GM19324 (cell line): Measurements from ENCODE around the gene MYBPH.

Experiments
- ATAC-seq: cut with Tn5 transposase; IDR thresholded peaks from one replicate; pipeline ENCODE4 v1.9.1; 2021; ENCODE audit warnings: mild to moderate bottlenecking, moderate library complexity; ENCODE audit not compliant: unreplicated experiment, low FRiP score

Gene MYBPH

DNA sequence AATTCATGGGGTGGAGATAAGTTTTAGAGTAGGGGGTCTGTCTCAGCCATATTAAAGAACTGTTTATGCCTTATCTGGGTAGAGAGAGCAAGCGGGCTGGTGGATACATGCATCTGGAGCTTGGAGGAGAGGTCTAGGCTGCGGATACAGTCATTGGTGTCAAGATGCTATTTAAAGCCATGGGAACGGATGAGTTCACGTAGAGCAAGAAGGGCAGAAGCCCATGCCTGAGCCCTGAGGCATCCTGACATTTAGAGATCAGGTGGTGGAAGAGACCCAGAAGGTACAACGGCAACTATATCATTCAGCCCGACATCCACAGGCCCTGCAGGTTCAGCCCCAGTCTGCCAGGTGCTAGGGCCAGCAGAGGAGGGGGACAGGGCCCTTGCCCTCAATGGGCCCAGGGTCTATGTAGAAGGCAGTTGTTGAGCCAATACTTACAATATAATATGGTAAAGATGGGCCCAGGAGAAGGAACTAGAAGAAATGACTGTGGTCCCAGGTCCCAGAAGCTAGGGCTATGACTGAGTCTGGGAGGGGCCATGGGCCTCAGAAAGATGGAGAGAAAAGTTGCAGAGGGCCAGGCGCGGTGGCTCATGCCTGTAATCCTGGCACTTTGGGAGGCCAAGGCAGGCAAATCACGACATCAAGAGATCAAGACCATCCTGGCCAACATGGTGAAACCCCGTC lies 26.0 kb upstream of the MYBPH start:
- ATAC-seq = no peak

DNA sequence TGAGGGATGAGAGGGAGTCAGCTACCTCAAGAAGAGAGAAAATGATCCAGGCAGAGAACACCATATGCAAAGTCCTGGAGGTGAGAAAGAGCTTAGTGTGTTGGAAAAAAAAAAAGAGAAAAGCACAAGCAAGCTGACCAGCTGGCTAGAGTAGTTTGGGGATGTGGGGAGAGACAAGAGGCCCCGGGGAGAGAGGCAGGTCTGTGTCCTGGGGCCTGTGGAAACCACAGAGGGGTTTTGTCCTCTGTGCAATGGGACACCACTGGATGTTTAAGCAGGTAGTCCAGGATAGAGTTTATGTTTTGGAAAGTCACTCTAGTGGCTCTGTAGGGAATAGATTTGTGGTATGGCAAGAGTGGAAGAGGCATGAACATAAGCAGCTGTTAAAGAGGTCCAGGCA lies 25.3 kb upstream of the MYBPH start:
- ATAC-seq = no peak

DNA sequence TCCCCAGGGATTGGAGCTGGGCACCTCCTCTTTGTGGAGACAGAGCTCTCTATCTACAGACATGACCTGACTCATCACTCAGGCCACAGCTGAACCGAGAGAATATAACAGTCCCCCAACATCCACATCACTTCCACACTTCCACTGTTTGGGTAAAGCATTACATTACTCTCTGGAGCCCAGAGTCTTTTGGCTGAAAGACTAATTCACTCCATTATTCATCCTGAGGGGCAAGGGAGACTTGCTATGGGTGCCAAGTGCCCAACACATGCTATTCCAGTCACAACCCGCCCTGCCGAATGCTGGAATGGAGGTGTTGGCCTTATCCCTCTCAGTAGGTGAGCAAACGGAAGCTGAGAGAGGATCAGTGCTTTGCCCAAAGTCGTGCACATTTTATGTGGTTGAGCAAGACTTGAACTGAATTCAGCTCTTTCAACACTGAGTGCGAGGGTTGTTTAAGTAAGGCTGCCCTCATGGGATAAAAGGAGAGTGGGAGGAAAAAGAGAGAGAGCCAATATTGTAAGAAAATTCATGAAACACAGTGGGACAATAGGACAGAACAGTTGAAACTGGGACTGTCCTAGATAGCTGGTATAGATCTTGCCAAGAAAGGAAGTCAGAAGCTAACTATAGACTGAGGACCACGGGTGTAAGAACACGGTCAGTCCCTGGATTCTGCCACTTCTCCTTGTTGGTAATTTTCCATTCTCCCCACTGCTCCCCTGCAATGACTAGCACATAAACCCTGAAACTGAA lies 24.4 kb upstream of the MYBPH start:
- ATAC-seq = no peak

DNA sequence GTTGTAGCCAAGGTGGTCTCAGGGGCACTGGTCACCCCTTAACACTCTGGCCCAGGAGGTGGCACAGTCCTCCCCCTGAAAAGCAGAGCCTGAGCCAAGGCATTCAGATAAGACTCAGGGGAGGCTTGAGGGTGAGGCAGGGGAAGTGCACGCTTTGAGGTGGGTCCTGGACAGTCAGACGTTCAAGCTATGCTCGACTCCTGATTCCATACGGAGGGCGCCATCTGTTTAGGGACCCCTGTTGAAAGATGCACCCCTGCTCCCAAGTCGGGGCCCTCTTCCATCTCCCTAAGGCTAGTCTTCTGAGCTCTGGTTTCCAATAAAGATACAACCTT lies 23.8 kb upstream of the MYBPH start:
- ATAC-seq = no peak

- no peak for ATAC-seq
Measured at GRCh38 chr1:203199002-203199401, 23.4 kb upstream of the MYBPH start.

GRCh38 chr1:203197625-203198024 lies 22.0 kb upstream of the MYBPH start:
- ATAC-seq = no peak

DNA sequence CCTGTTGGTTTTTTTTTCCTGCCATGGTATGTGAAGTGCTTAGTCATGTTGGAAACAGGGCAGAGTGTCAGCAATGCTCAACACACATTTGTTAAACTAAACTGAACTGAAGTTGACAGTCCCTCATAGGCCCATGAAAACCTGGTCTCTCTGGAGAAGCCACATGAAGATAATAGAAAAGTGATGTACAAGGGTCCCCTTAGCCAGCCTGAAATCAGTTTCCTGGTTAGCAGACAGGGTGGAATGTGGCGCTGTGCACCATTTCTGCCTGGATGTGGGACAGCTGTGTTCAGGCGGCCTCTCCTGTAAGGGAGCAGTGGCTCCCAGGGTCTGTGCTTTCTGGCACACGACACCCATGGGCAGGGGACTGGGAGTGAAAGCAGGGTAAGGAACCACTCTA lies 20.7 kb upstream of the MYBPH start:
- ATAC-seq = no peak

DNA sequence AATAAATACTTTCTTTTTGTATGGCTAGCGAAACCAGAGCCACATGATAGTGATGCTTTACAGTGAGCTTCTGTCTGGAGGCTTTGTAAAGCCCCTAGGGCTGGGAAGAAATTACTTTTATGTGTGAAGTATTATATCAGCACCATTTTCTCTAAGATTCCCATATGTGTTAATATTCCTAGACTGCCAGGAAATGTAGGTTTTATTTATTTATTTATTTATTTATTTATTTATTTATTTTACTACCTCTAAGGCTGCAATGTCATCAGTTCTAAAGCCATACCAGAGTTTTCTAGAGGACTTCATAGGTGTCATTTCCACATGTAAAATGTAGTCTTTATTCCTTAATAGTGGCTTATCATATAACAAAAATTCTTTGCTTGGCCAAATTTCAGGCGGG lies 15.3 kb upstream of the MYBPH start:
- ATAC-seq = no peak

DNA sequence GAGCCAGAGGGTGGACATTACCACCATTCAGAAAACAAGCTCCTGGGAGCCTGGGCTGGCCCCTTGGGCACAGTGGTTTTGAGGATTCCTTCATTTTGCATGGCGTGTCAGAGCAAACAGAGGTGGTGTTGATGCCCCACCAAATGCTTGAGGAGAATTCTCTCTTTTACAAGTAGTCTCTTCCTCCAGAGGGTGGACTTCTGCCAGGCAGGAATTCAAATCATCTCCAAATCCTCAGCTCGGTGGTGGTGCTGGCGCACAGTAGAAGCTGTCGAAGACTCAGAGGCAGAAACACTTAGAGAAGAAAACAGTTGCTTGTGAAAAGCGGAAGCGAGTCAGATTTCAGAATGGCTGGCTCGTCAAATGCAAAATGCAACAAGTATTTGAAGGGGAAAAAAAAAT lies 14.3 kb upstream of the MYBPH start:
- no peak for ATAC-seq

GRCh38 chr1:203188686-203189232 lies 13.1 kb upstream of the MYBPH start:
- no peak for ATAC-seq

GRCh38 chr1:203187689-203188264 lies 12.2 kb upstream of the MYBPH start:
- no peak for ATAC-seq

DNA sequence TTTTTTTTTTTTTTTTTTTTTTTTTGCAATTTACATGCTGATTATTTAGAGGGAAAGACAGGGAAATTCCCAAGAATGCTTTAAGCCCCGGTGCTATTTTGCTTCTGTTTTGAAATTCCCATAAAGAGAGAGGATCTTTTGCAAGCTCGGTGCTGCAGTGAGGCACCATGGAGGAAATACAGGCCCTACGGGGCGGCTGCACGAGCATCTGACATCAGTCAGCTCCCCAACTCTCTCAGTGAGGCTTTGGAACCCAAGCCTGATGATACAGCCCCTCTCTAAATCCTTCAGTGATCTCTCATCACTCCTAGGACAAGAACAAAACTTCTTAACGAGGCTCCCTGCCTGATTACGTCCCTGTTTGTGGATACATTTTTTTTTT lies 11.7 kb upstream of the MYBPH start:
- ATAC-seq = no peak

GRCh38 chr1:203186446-203187303 lies 11.0 kb upstream of the MYBPH start, which contains the start of gene CHI3L1:
TSS of gene CHI3L1 (minus strand) at chr1:203186704. CDS start at chr1:203186623, 81 bp downstream.
- ATAC-seq = no peak

GRCh38 chr1:203186091-203186445 lies 10.4 kb upstream of the MYBPH start:
- ATAC-seq = no peak

DNA sequence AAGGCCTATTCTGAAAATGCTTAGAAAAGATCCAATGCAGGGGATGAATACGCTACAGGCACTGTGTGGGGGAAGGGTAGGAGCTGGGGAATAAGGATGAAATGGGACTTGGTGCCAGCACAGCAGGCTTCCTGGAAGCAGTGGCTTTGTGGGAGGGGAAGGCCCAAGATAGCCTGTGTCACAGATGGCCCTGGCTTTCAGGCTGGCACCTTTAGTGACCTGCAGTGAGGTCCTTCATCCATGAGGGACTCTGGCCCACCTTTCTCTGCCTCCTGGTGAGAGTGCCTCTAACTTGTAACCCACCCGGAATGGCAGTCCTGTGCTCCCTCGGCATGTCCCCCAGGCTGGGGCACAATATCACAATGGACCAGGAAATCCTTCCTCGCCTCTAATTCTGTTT lies 10.0 kb upstream of the MYBPH start:
- no peak for ATAC-seq

- no peak for ATAC-seq
Measured at GRCh38 chr1:203185061-203185461, 9.4 kb upstream of the MYBPH start.

- no peak for ATAC-seq
Measured at GRCh38 chr1:203184467-203184866, 8.8 kb upstream of the MYBPH start.

DNA sequence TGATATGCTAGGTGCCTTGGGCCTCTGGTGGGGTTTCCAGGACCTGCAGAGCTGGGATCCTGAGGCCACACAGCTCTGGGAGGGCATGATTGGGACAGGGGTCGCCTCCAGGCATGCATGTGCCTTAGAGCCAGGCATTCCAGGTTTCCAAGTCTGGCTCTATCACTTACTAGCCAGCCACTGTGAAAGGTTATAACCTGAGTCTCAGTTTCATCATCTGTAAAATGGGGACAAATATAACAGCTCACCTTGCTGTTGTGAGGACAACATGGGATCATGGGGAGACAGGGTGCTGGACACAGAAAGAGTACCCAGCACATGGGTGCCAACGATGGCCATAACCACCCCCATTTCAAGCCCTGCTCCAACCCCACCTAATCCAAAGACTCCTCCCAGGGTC lies 8.2 kb upstream of the MYBPH start:
- no peak for ATAC-seq

DNA sequence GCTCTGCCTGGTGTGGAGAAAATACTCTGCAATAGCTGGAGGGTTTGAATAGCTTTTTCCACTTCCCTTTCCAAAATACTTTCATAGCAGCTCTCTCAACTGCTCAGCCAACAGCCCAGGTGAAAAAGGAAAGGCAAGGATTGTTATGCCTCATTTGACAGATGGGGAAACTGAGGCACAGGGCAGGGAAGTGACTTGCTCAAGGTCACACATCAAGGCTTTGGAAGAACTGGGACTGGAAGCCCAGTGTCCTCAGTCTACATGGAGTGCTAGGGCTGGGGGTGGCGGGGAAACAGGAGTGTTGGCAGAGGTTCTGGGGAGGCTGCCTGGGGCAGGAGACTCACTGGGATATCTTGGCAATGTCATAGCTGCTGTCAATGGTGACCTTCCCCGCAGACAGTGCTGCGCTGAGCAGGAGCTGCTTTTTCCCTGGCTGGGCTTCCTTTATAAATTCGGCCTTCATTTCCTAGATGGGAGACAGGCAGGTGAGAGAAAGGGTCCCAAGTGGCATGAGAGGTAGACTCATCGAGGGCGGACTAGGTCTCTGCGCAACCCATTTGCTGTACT lies 6.8 kb upstream of the MYBPH start:
- ATAC-seq = no peak

DNA sequence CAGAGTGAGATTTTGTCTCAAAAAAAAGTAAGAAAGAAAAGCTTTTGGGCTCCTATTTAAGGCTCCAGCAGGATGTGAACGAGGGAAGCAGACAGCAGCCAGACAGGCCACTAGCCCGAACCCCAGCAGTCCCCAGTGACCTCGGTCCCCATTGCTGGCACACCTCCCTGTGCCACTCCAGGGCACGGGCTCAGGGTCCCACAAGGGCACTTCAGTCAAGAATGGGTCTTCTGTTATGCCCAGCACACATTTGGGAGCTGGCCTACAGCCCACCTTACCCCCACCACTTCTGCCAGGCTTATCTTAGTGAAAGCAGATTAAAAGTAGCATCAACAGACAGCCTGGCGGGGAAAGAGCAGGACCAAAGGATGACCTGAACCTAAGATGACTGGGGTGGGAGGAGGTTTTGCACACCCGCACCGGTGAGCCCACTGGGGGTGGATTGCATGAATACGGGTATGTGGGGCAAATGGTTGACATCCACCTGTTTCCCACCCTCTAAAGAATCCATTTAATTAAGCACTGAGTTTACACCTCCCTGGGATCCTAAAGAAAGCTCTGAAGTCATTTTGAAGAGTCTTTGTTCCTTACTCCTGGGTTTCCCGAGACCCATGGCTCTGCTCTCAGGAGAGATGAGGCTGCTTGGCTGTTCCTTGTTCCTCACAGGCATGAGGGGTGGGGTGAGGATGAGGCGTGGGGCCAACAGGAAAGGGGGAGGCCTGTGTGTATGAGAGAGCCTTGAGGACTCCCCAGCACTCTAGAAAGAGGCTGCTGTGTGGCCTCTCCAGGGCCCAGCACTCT lies 6.2 kb upstream of the MYBPH start:
- no peak for ATAC-seq
